Activated CD4-positive, alpha-beta memory T cell treated with anti-CD3 and anti-CD28 coated beads, Interleukin-2, amount 10 ng/mL, durations not matched to agents 7 days and 5 days (primary cell): ENCODE results near the gene ZNF536. TPM values are rescaled to one million over a fixed set of nuclear protein-coding genes. Genes with fewer than 3 reads are reported as not detected.
"Not testable (repeated sequence)": the region's sequence is repeated elsewhere in the genome, so short reads cannot be mapped to it uniquely, and the experiment has no call there.

Experiments used
- CTCF ChIA-PET: fragments of 350-600 bp; sonication (Branson Sonifier 250); formaldehyde crosslinking; loops from one replicate; lab custom pipeline; 2021; ENCODE audit warnings: antibody characterized with exemption, inconsistent platforms; lab: Charles Lee
- POLR2A ChIA-PET: fragments of 350-600 bp; sonication (Branson Sonifier 250); formaldehyde crosslinking; loops from one replicate; lab custom pipeline; 2021; ENCODE audit warnings: antibody characterized with exemption; lab: Charles Lee
- DNase-seq: peaks from one replicate; pipeline ENCODE4 v3.0.0-alpha.2; 2020
- H3K27ac Mint-ChIP-seq: one replicate; pipeline ENCODE4 v1.8.0; 2021; ENCODE audit warnings: mild to moderate bottlenecking, mixed read lengths
- H3K27me3 Mint-ChIP-seq: one replicate; pipeline ENCODE4 v1.8.0; 2021; ENCODE audit warnings: mixed read lengths
- H3K36me3 Mint-ChIP-seq: one replicate; pipeline ENCODE4 v1.8.0; 2021; ENCODE audit warnings: low read depth, mixed read lengths
- H3K4me1 Mint-ChIP-seq: one replicate; pipeline ENCODE4 v1.8.0; 2021; ENCODE audit warnings: mixed read lengths
- H3K4me3 Mint-ChIP-seq: one replicate; pipeline ENCODE4 v1.8.0; 2021; ENCODE audit warnings: mild to moderate bottlenecking, mixed read lengths
- H3K9me3 Mint-ChIP-seq: one replicate; pipeline ENCODE4 v1.8.0; 2021; ENCODE audit warnings: mixed read lengths
- total RNA-seq, 2 experiments: library from RNA; stranded (reverse); gene quantifications; one replicate each; pipeline ENCODE4 v1.2.3, GENCODE V29; 2021

ZNF536 gene
- total RNA-seq, 2 experiments from 2014 or later: not detected

DNA sequence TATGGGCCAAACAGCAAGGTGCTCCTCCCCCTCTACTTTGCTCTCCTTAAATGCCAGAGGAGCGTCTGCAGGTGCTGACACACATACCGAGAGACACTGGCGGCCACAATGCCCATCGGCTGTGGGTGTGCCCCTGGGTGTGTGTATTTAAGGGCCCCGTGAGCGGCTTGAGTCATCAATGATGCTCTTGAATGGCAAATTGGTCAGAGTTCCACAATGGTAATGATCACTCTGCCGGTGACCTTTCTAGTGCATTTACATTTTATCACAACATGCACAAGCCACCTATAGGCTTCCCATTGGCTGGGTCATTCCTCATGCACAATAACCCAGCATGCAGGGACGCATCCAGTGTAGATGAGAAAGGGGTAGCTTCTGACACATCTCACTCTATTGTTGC lies 124.8 kb downstream of the ZNF536 start:
- Mint-ChIP-seq H3K36me3 (no peaks in the 10 kb centered on the region), H3K27me3 (no peaks in the 10 kb centered on the region), H3K9me3 (no peaks in the 10 kb centered on the region), H3K27ac (no peak overlapping the region), H3K4me3 (no peak overlapping the region), H3K4me1 (no peaks in the 10 kb centered on the region)
- no peak for DNase-seq
- POLR2A ChIA-PET: no interaction called here
- CTCF ChIA-PET: no interaction called here

DNA sequence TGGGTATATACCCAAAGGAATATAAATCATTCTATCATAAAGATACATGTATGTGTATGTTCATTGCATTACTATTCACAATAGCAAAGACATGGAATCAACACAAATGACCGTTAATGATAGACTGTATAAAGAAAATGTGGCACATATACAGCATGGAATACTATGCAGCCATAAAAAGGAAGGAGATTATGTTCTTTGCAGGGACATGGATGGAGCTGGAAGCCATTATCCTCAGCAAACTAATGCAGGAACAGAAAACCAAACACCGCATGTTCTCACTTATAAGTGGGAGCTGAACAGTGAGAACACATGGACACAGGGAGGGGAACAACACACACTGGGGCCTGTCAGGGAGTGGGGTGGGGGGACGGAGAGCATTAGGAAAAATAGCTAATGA lies 125.9 kb downstream of the ZNF536 start:
- H3K4me3 Mint-ChIP-seq, DNase-seq, H3K36me3 Mint-ChIP-seq, H3K9me3 Mint-ChIP-seq, H3K27ac Mint-ChIP-seq, POLR2A ChIA-PET, H3K4me1 Mint-ChIP-seq, CTCF ChIA-PET, H3K27me3 Mint-ChIP-seq: not testable (repeated sequence)

DNA sequence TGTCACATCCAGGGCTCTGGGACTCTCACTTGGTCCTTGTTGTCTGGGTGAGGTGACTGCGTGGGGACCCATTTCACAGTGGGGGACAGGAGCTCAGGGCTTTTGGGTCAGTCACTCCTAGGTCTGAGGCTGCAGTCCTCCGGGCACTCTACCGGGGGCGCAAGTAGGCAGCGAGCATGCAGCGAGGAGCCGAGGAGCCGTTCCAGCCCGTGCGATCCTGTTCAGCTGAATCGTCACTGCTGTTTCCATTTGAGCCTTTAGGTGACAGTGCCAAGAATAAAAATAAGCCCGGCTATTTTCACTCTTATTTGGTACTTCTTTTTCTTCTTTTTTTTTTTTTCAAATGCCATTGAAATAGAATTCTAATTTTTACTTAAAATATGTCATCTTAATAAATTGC lies 126.5 kb downstream of the ZNF536 start:
- CTCF ChIA-PET: no interaction called here
- no peaks in the 10 kb centered on the region for H3K36me3 Mint-ChIP-seq
- POLR2A ChIA-PET: no interaction called here
- no peaks in the 10 kb centered on the region for H3K9me3 Mint-ChIP-seq
- H3K27ac Mint-ChIP-seq: no peak overlapping the region
- no peak for DNase-seq
- H3K4me3 Mint-ChIP-seq: no peak overlapping the region
- no peaks in the 10 kb centered on the region for H3K4me1 Mint-ChIP-seq
- H3K27me3 Mint-ChIP-seq: no peaks in the 10 kb centered on the region

DNA sequence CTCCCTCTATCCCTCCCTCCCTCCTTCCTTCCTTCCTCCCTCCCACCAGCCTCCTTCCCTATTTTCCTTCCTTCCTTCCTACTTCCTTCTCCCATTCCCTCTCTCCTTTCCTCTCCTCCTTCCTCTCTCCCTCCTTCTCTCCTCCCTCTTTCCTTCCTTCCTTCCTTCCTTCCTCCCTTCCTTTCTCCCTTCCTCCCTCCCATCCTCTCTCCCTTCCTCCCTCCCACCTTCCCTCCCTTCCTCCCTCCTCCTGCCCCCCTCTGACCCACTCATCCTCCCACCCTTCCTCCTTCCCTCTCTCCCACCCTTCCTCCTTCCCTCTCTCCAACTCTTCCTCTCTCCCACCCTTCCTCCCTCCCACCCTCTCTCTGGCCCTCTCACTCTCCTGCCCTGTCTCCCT lies 132.1 kb downstream of the ZNF536 start:
- Mint-ChIP-seq H3K4me1 (no peaks in the 10 kb centered on the region), H3K27ac (no peak overlapping the region), H3K36me3 (no peaks in the 10 kb centered on the region), H3K4me3 (no peak overlapping the region), H3K27me3 (no peaks in the 10 kb centered on the region), H3K9me3 (no peaks in the 10 kb centered on the region)
- ChIA-PET CTCF (interaction anchor here (0.6 kb wide), 1 partner anchor 8 kb away, joined by 3 read pairs; no protein-coding TSS in a partner anchor), POLR2A (no interaction called here)
- DNase-seq: no peak

DNA sequence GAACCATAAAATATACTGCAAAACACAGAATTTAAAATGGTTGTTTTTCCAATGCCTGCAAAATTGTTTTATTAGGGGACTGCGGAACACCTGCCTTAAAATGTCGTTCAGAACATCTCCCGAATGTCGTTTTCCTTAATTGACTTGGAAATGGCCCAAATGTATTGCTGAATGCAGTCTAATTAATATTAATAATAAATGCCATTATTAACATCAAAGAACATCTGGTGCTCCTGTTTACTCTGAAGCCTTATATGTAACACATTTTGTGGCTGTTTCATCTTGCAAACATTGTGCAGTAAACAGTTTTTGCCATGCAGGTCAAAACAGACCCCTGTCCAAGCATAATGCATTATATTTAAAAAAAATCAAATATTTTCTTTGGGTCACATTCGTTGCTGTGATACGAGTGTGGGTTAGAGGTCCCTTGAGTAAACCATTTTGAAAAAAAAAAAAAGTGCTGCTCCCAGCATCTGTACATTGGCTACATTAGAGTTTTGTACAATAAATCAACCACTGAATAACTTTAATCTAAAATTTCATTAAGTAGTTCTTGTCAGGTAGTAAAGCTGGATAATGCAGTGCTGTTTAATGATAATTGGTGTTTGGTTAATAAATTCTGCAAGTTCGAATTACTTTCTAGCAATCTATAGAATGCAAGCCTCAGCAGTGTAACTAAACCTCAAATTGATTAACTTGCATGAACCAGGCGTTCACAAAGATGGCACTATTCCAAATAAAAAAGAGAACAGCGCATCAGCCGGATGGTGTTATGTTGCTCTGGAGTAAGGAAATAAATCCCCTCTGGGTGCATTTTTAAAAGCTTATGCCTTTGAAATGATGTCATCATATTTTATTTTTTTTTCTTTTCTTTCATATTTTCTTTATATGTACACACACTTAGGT lies 140.2 kb downstream of the ZNF536 start:
- no peaks in the 10 kb centered on the region for H3K36me3 Mint-ChIP-seq
- no peaks in the 10 kb centered on the region for H3K9me3 Mint-ChIP-seq
- H3K27ac Mint-ChIP-seq: no peak overlapping the region
- DNase-seq: no peak
- CTCF ChIA-PET: interaction anchor here (0.7 kb wide), 1 partner anchor 9 kb away, joined by 3 read pairs; no protein-coding TSS in a partner anchor
- POLR2A ChIA-PET: no interaction called here
- no peaks in the 10 kb centered on the region for H3K4me1 Mint-ChIP-seq
- no peaks in the 10 kb centered on the region for H3K27me3 Mint-ChIP-seq
- no peak overlapping the region for H3K4me3 Mint-ChIP-seq

DNA sequence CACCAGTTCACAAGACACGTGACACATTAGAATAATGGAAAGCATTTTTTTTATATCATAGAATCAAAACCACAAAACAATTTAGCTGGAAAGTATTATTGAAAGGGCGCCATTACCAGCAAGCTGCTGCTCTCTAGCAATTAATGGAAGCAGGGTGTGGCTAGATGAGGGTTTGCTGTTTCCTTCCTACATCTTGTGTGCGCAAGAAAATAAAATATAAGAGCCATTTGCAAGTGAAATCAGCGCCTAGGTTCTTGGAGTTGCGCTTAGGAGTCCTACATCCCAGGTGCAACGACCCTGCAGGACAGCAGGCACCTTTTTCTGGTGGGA lies 140.9 kb downstream of the ZNF536 start:
- Mint-ChIP-seq H3K4me1 (no peaks in the 10 kb centered on the region), H3K27ac (no peak overlapping the region), H3K9me3 (no peaks in the 10 kb centered on the region), H3K27me3 (no peaks in the 10 kb centered on the region), H3K36me3 (no peaks in the 10 kb centered on the region), H3K4me3 (no peak overlapping the region)
- DNase-seq: no peak
- CTCF ChIA-PET: interaction anchor here (0.7 kb wide), 1 partner anchor 9 kb away, joined by 3 read pairs; no protein-coding TSS in a partner anchor
- POLR2A ChIA-PET: no interaction called here

DNA sequence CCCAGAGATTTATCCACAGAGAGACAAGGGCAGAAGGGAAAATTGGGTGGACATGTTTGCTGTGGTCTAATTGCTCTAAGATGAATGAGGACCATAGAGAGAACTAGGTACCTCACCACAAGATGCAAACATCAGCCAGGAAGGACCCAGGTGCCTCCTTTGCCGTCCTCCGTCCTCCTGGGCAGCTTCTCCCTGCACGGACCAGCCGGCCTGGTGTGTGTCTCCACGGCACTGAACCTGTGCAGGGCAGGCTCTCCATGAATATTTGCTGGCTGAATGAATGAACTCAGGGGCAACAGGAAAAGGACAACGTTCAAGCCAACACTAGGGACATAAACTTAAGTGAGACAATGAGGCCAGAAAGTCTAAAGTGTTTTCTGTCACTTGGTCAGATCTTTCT lies 143.9 kb downstream of the ZNF536 start:
- no peaks in the 10 kb centered on the region for H3K9me3 Mint-ChIP-seq
- no peak overlapping the region for H3K4me3 Mint-ChIP-seq
- ChIA-PET POLR2A (no interaction called here), CTCF (no interaction called here)
- H3K4me1 Mint-ChIP-seq: no peaks in the 10 kb centered on the region
- no peaks in the 10 kb centered on the region for H3K27me3 Mint-ChIP-seq
- no peak overlapping the region for H3K27ac Mint-ChIP-seq
- no peaks in the 10 kb centered on the region for H3K36me3 Mint-ChIP-seq
- no peak for DNase-seq

DNA sequence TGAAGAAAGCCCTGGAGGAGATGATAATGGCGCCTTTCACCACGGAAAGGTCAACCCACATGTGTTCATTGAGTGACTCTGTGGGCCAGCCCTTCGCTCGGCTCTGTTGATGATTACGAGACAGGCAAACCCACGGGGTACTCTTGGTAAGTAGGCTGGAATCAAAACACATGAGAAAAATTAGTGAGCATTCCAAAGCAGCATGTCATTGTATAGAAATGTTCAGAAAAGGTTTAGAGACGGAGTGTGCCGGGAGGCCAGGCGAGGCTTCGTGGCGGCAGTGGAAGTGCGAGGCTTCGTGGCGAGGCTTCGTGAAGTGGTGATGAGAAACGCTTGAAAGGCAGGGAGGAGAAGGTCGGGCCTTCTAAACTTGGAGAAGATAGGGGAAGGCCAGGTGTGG lies 144.3 kb downstream of the ZNF536 start:
- CTCF ChIA-PET: no interaction called here
- Mint-ChIP-seq H3K27ac (no peak overlapping the region), H3K9me3 (no peaks in the 10 kb centered on the region), H3K36me3 (no peaks in the 10 kb centered on the region), H3K4me1 (no peaks in the 10 kb centered on the region), H3K4me3 (no peak overlapping the region), H3K27me3 (no peaks in the 10 kb centered on the region)
- DNase-seq: no peak
- POLR2A ChIA-PET: no interaction called here

DNA sequence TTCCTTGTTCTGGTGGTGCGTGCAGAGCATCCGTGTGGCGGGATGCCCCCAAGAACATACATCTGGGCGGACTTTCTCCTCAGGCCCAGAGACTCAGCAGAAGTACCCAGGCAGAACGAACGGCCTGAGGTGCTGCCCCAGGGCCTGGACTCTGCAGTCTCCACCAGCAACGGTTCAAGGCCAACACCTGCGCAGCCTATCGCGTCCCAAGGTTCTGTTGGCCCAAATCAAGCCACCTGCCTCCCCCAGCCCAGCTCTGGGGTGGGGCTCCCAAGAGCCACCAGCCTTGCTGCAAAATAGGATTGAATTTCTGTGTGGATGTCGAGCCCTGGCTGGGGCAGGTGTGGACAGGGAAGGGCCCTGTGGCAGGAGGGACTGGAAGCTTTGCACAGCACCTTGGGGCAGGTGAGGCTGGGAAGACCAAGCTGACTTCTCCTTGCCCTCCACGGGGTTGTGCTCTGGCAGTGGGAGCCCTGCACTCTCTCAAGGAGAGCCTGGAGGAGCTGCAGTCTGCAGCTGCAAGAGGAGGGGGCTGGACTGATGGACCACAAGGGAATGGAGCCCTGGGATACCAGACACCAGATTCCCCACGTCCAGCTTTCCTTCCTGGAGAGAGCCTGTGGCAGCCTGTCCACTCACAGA lies 146.9 kb downstream of the ZNF536 start:
- H3K27ac Mint-ChIP-seq: no peak overlapping the region
- no peaks in the 10 kb centered on the region for H3K36me3 Mint-ChIP-seq
- no peaks in the 10 kb centered on the region for H3K4me1 Mint-ChIP-seq
- H3K27me3 Mint-ChIP-seq: no peaks in the 10 kb centered on the region
- ChIA-PET CTCF (no interaction called here), POLR2A (no interaction called here)
- H3K9me3 Mint-ChIP-seq: no peaks in the 10 kb centered on the region
- DNase-seq: no peak
- no peak overlapping the region for H3K4me3 Mint-ChIP-seq

DNA sequence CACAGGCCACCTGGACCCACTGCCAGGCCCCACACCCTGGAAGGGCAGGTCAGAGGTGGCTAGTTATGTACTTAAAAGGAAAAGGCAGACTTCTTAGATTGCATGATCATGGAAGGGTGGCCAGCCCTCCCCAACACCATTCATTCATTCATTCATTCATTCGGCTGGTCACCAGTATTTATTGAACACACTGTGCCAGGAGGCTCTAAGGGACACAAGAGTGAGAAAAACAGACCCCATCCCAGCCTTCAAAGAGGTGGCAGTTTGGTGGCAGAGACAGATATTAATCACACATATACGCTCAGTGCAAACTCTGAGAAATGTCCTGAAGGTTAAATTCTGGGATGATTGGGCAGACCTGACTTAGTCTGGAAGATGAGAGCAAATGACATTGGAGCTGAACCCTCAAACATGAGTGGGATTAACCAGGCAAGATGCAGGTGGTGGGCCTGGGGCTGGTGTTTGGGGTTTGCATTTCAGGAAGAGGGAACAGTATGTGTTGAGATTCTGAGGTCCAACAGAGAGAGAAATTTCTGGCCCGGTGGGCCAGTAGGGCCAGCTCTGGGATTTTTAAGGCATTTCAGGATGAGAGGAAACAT lies 147.5 kb downstream of the ZNF536 start:
- Mint-ChIP-seq H3K27me3 (no peaks in the 10 kb centered on the region), H3K4me3 (no peak overlapping the region), H3K9me3 (no peaks in the 10 kb centered on the region), H3K27ac (no peak overlapping the region), H3K36me3 (no peaks in the 10 kb centered on the region), H3K4me1 (no peaks in the 10 kb centered on the region)
- DNase-seq: no peak
- CTCF ChIA-PET: no interaction called here
- POLR2A ChIA-PET: no interaction called here

DNA sequence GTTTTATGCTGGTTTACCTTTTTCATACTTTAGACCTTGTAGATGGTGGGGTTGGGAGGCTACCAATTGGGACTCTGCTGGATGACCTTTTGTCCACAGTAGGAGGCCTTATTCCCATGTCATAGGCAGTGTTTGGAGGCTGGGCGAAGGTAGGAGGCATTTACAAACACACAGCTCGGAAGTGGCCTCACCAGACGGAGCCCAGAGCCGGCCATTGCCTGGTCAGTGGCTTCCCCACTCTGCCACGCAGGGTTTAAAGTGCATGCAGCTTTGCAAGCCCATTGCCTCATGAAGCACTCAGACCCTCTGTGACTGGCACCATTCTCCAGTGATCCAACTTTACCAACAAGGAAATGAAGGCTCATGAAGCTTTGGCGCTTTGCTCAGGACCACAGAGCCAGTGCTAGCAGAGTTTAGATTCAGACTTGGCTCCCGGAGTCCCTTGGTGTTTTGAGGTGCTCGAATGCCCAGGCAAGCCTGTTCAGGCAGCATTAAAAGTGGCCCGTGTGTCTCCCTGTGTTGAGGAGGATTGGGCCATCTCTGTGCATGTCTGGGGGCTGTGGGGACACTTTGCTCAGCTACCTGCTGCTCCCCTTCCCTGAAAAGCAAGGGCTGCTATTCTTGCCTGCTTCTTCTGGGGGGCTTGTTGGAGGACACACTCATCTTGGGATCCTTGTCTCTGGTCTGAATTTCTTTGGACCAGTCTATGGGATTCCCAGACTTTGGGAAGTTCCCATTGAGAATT lies 148.7 kb downstream of the ZNF536 start:
- CTCF ChIA-PET: no interaction called here
- no peak for DNase-seq
- Mint-ChIP-seq H3K9me3 (no peaks in the 10 kb centered on the region), H3K4me3 (no peak overlapping the region), H3K36me3 (no peaks in the 10 kb centered on the region), H3K27me3 (no peaks in the 10 kb centered on the region), H3K27ac (no peak overlapping the region), H3K4me1 (no peaks in the 10 kb centered on the region)
- POLR2A ChIA-PET: no interaction called here

DNA sequence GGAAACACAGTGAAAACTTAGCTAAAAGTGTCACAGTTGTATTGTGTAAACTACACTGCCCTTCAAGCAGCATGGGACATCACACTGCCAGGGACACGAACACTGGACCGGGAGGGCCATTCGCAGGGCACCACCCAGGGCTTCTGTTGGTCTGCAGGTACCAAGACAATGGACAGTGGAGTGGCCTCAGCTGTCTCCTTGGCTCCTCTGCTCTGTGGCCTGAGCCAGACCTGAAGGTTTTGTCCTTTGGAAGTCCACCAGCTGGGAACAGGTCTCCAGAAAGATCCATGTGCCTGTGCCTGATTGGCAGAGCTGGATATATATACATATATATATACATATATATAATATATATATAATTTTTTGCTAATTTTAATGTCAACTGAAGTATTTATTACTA lies 149.8 kb downstream of the ZNF536 start:
- POLR2A ChIA-PET: no interaction called here
- no peak overlapping the region for H3K27ac Mint-ChIP-seq

DNA sequence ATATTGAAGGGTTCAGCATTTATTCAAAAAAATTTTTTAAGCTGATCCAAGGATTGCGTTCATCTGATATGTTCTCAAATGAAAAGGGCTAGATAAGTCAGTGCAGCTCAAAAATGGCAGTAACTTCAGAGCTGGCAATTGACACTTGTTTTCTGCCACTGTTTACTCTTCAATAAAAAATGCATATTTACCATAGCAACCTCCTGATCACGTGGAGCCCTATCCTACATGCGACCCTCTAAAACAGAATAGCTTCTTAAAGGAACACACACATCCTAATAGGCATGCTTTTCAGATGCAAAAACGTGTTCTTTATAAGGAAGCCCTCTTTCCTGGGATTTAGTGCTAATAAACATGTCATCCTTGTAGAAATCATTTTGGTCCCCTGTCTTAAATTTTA lies 150.2 kb downstream of the ZNF536 start:
- no peak for DNase-seq
- no peaks in the 10 kb centered on the region for H3K27me3 Mint-ChIP-seq
- ChIA-PET POLR2A (no interaction called here), CTCF (no interaction called here)
- H3K36me3 Mint-ChIP-seq: no peaks in the 10 kb centered on the region
- no peak overlapping the region for H3K27ac Mint-ChIP-seq
- H3K4me3 Mint-ChIP-seq: no peak overlapping the region
- no peaks in the 10 kb centered on the region for H3K4me1 Mint-ChIP-seq
- no peaks in the 10 kb centered on the region for H3K9me3 Mint-ChIP-seq

More for the DNA sequence above, 149.8 kb downstream of the ZNF536 start:
- CTCF ChIA-PET: no interaction called here
- Mint-ChIP-seq H3K4me1 (no peaks in the 10 kb centered on the region), H3K4me3 (no peak overlapping the region), H3K9me3 (no peaks in the 10 kb centered on the region), H3K27me3 (no peaks in the 10 kb centered on the region), H3K36me3 (no peaks in the 10 kb centered on the region)
- DNase-seq: no peak
